Measurements from ENCODE around the gene RAB1A.

DNA sequence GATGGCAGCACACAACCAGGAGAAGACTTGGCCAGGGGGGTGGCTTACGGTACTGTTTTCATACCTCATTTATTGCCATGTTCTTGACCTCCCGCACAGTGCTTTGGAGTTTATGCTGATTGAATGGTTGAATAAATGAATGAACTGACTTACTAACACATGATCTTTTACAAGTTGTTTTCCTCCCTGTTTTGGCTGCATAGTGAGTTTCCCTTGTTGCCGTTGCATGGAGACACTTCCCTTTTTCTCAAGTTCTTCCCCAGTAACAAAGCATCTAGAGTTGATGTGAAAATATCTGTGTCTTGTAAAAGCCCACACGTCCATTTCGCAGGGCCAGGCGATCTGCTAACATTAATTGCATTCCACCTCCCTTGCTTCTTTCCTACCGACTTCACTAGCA lies 35.7 kb upstream of the RAB1A start:
- TF ChIP-seq, protein P1, sequence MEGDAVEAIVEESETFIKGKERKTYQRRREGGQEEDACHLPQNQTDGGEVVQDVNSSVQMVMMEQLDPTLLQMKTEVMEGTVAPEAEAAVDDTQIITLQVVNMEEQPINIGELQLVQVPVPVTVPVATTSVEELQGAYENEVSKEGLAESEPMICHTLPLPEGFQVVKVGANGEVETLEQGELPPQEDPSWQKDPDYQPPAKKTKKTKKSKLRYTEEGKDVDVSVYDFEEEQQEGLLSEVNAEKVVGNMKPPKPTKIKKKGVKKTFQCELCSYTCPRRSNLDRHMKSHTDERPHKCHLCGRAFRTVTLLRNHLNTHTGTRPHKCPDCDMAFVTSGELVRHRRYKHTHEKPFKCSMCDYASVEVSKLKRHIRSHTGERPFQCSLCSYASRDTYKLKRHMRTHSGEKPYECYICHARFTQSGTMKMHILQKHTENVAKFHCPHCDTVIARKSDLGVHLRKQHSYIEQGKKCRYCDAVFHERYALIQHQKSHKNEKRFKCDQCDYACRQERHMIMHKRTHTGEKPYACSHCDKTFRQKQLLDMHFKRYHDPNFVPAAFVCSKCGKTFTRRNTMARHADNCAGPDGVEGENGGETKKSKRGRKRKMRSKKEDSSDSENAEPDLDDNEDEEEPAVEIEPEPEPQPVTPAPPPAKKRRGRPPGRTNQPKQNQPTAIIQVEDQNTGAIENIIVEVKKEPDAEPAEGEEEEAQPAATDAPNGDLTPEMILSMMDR (IDR thresholded peaks at IDR 0.05) = no peak
- TF ChIP-seq POLR2A (IDR thresholded peaks at IDR 0.05) = no peak

All from esophagus squamous epithelium (tissue), 4 donors.